D721Med (cell line): ENCODE data around the gene SH2D3A.
"Not testable (repeated sequence)": the region's sequence is repeated elsewhere in the genome, so short reads cannot be mapped to it uniquely, and the experiment has no call there.

ENCODE experiments used
- DNase-seq: peaks from one replicate; pipeline ENCODE4 v3.0.0; 2011; ENCODE audit warnings: low spot score; ENCODE audit not compliant: insufficient read length
- FAIRE-seq: peaks from 2 replicates; lab custom pipeline; 2011; peaks lifted over from hg19 to GRCh38; lab: Jason Lieb, UNC
- CTCF ChIP-seq: IDR thresholded peaks from 2 replicates; pipeline ENCODE4 v1.5.1; 2012; ENCODE audit warnings: mild to moderate bottlenecking, control low read depth; ENCODE audit not compliant: insufficient read depth; ENCODE audit errors: missing control alignments

Gene SH2D3A

GRCh38 chr19:6774821-6775707, 7.8 kb upstream of the SH2D3A start:
- no peak for TF ChIP-seq CTCF
- FAIRE-seq = no peak
- DNase-seq = no peak

- FAIRE-seq (no peak), DNase-seq (no peak)
- no peak for TF ChIP-seq CTCF
These were observed 6.2 kb upstream of the SH2D3A start for GRCh38 chr19:6773323-6773931.

GRCh38 chr19:6772866-6773322, 5.7 kb upstream of the SH2D3A start:
- FAIRE-seq = no peak
- TF ChIP-seq CTCF = no peak

GRCh38 chr19:6772028-6772865, 5.0 kb upstream of the SH2D3A start, which contains the start of gene VAV1:
Gene VAV1 (plus strand): TSS chr19:6772708. CDS start chr19:6772808, 100 bp downstream.
- TF ChIP-seq CTCF = no peak
- DNase-seq = no peak
- no peak for FAIRE-seq

More at GRCh38 chr19:6772866-6773322, 5.7 kb upstream of the SH2D3A start:
- no peak for DNase-seq

- not testable (repeated sequence) for FAIRE-seq, DNase-seq
These were observed 4.4 kb upstream of the SH2D3A start for GRCh38 chr19:6771648-6772027.

GRCh38 chr19:6769006-6769619, 1.9 kb upstream of the SH2D3A start:
- FAIRE-seq = no peak
- TF ChIP-seq CTCF = peak; percentile 18
- DNase-seq = no peak
